HEK293 (cell line): ENCODE measurements around the gene CYBRD1.
A peak's percentile ranks its signal among the peaks of the same experiment; 100 is the strongest.

Experiments used
- ATF2 ChIP-seq: fragments of 450-650 bp; formaldehyde crosslinking; IDR thresholded peaks from 2 replicates; pipeline ENCODE4 v1.5.1; 2016; ENCODE audit warnings: missing biosample characterization, missing genetic modification characterization, low read depth
- BCL11A ChIP-seq: fragments of 450-650 bp; formaldehyde crosslinking; IDR thresholded peaks from 2 replicates; pipeline ENCODE4 v1.5.1; 2016; ENCODE audit warnings: low read depth, missing biosample characterization, missing genetic modification characterization
- BCL6B ChIP-seq: fragments of 450-650 bp; formaldehyde crosslinking; IDR thresholded peaks from 2 replicates; pipeline ENCODE4 v1.5.1; 2017; ENCODE audit warnings: missing biosample characterization, missing genetic modification characterization
- CTCF ChIP-seq: fragments of 450-650 bp; formaldehyde crosslinking; IDR thresholded peaks from 2 replicates; pipeline ENCODE4 v1.5.1; 2016; ENCODE audit warnings: missing biosample characterization, missing genetic modification characterization
- ELK4 ChIP-seq: IDR thresholded peaks from 2 replicates; pipeline ENCODE4 v1.6.1; 2011; ENCODE audit warnings: mild to moderate bottlenecking, low read depth, low read length, borderline replicate concordance
- HOXA7 ChIP-seq: sonication (generic); formaldehyde crosslinking; IDR thresholded peaks from 2 replicates; pipeline ENCODE4 v1.8.1; 2022; ENCODE audit warnings: missing genetic modification reagents, borderline replicate concordance
- KLF8 ChIP-seq: fragments of 450-650 bp; formaldehyde crosslinking; IDR thresholded peaks from 2 replicates; pipeline ENCODE4 v1.5.1; 2016; ENCODE audit warnings: missing biosample characterization, missing genetic modification characterization
- REST ChIP-seq: fragments of 450-650 bp; formaldehyde crosslinking; IDR thresholded peaks from 2 replicates; pipeline ENCODE4 v1.5.1; 2016; ENCODE audit warnings: missing biosample characterization, missing genetic modification characterization
- SP3 ChIP-seq: fragments of 450-650 bp; formaldehyde crosslinking; IDR thresholded peaks from 2 replicates; pipeline ENCODE4 v1.5.1; 2016; ENCODE audit warnings: missing biosample characterization, missing genetic modification characterization
- ZNF146 ChIP-seq: fragments of 450-650 bp; formaldehyde crosslinking; IDR thresholded peaks from 2 replicates; pipeline ENCODE4 v1.5.1; 2016; ENCODE audit warnings: missing biosample characterization, missing genetic modification characterization
- ZNF26 ChIP-seq: fragments of 450-650 bp; formaldehyde crosslinking; IDR thresholded peaks from 2 replicates; pipeline ENCODE4 v1.5.1; 2016; ENCODE audit warnings: missing biosample characterization, missing genetic modification characterization
- ZNF266 ChIP-seq: fragments of 450-650 bp; formaldehyde crosslinking; IDR thresholded peaks from 2 replicates; pipeline ENCODE4 v1.5.1; 2016; ENCODE audit warnings: missing biosample characterization, missing genetic modification characterization, low read depth
- ZNF324 ChIP-seq: fragments of 450-650 bp; formaldehyde crosslinking; IDR thresholded peaks from 2 replicates; pipeline ENCODE4 v1.5.1; 2016; ENCODE audit warnings: missing biosample characterization, missing genetic modification characterization
- ZNF341 ChIP-seq: fragments of 450-650 bp; formaldehyde crosslinking; IDR thresholded peaks from 2 replicates; pipeline ENCODE4; 2016; ENCODE audit warnings: low read depth, missing biosample characterization, missing genetic modification characterization
- ZNF398 ChIP-seq: fragments of 450-650 bp; formaldehyde crosslinking; IDR thresholded peaks from 2 replicates; pipeline ENCODE4 v1.5.1; 2017; ENCODE audit warnings: missing biosample characterization, missing genetic modification characterization
- ZNF416 ChIP-seq: fragments of 450-650 bp; formaldehyde crosslinking; IDR thresholded peaks from 2 replicates; pipeline ENCODE4 v1.5.1; 2016; ENCODE audit warnings: missing biosample characterization, missing genetic modification characterization
- ZNF580 ChIP-seq: fragments of 450-650 bp; formaldehyde crosslinking; IDR thresholded peaks from 2 replicates; pipeline ENCODE4 v1.5.1; 2016; ENCODE audit warnings: missing biosample characterization, missing genetic modification characterization
- ZNF701 ChIP-seq: fragments of 450-650 bp; formaldehyde crosslinking; IDR thresholded peaks from 2 replicates; pipeline ENCODE4 v1.5.1; 2016; ENCODE audit warnings: missing biosample characterization, missing genetic modification characterization
- ZNF707 ChIP-seq: fragments of 450-650 bp; formaldehyde crosslinking; IDR thresholded peaks from 2 replicates; pipeline ENCODE4 v1.5.1; 2016; ENCODE audit warnings: missing biosample characterization, missing genetic modification characterization
- ZSCAN16 ChIP-seq: fragments of 450-650 bp; formaldehyde crosslinking; IDR thresholded peaks from 2 replicates; pipeline ENCODE4 v1.5.1; 2016; ENCODE audit warnings: missing biosample characterization, missing genetic modification characterization
- ZSCAN23 ChIP-seq: fragments of 450-650 bp; formaldehyde crosslinking; IDR thresholded peaks from 2 replicates; pipeline ENCODE4 v1.5.1; 2016; ENCODE audit warnings: missing biosample characterization, missing genetic modification characterization
- ZSCAN30 ChIP-seq: fragments of 450-650 bp; IDR thresholded peaks from 2 replicates; pipeline ENCODE4 v1.5.1; 2018; ENCODE audit warnings: missing biosample characterization, mild to moderate bottlenecking, missing genetic modification characterization, moderate library complexity
- ZSCAN5A ChIP-seq: fragments of 450-650 bp; formaldehyde crosslinking; IDR thresholded peaks from 2 replicates; pipeline ENCODE4 v1.5.1; 2016; ENCODE audit warnings: missing biosample characterization, missing genetic modification characterization

Gene CYBRD1

GRCh38 chr2:171522052-171522787 is at the start of gene CYBRD1 (continued):
- TF ChIP-seq CTCF (tag by site-specific recombination) (0 out of 2 replicates have a peak, but pooled peaks have one; percentile 13), ZNF580 (tag by site-specific recombination) (no peak), SP3 (tag by site-specific recombination) (peak; percentile 56), ZSCAN23 (tag by site-specific recombination) (no peak), ZNF324 (tag by site-specific recombination) (no peak), REST (no peak), ATF2 (tag by site-specific recombination) (no peak), HOXA7 (no peak), ZNF416 (tag by site-specific recombination) (no peak), ZNF146 (tag by site-specific recombination) (no peak), BCL6B (no peak), ZNF341 (0 out of 2 replicates have a peak, but pooled peaks have one; percentile 17), ZSCAN30 (peak; percentile 82), ZNF398 (tag by site-specific recombination) (peak; percentile 37; the same call in 1 of the 2 replicates), ZSCAN5A (tag by site-specific recombination) (no peak), ZNF707 (no peak), KLF8 (peak; percentile 69; the same call in 1 of the 2 replicates), ZNF266 (tag by site-specific recombination) (no peak), BCL11A (tag by site-specific recombination) (no peak), ZNF701 (no peak), ZSCAN16 (tag by site-specific recombination) (no peak), ZNF26 (tag by site-specific recombination) (no peak), ELK4 (no peak)
